Central memory CD8-positive, alpha-beta T cell (primary cell): ENCODE data around the gene WHRN.

Experiments
- ATAC-seq: fragments of 150-1000 bp; cut with Tn5 transposase; replicated peaks from 2 replicates; pipeline ENCODE4 v1.10.0; 2022; ENCODE audit warnings: mild to moderate bottlenecking, moderate FRiP score, moderate number of reproducible peaks; ENCODE audit not compliant: poor library complexity, severe bottlenecking; ENCODE audit errors: extremely low read depth
- DNase-seq, 2 donors: peaks; one replicate each; pipeline ENCODE4 v3.0.0; 2021; ENCODE audit warnings: low spot score in 2 of 2
- H3K27ac Mint-ChIP-seq: one replicate; pipeline ENCODE4 v1.8.0; 2022; ENCODE audit warnings: low read depth, mild to moderate bottlenecking, moderate library complexity, mixed read lengths
- H3K27me3 Mint-ChIP-seq: one replicate; pipeline ENCODE4 v1.8.0; 2022; ENCODE audit warnings: mixed read lengths
- H3K36me3 Mint-ChIP-seq: one replicate; pipeline ENCODE4 v1.8.0; 2022; ENCODE audit warnings: mild to moderate bottlenecking, moderate library complexity, mixed read lengths; ENCODE audit not compliant: insufficient read depth
- H3K4me1 Mint-ChIP-seq: one replicate; pipeline ENCODE4 v1.8.0; 2022; ENCODE audit warnings: mixed read lengths
- H3K4me3 Mint-ChIP-seq: one replicate; pipeline ENCODE4 v1.8.0; 2022; ENCODE audit warnings: mild to moderate bottlenecking, moderate library complexity, mixed read lengths
- H3K9me3 Mint-ChIP-seq: one replicate; pipeline ENCODE4 v1.8.0; 2022; ENCODE audit warnings: mixed read lengths

The WHRN gene

DNA sequence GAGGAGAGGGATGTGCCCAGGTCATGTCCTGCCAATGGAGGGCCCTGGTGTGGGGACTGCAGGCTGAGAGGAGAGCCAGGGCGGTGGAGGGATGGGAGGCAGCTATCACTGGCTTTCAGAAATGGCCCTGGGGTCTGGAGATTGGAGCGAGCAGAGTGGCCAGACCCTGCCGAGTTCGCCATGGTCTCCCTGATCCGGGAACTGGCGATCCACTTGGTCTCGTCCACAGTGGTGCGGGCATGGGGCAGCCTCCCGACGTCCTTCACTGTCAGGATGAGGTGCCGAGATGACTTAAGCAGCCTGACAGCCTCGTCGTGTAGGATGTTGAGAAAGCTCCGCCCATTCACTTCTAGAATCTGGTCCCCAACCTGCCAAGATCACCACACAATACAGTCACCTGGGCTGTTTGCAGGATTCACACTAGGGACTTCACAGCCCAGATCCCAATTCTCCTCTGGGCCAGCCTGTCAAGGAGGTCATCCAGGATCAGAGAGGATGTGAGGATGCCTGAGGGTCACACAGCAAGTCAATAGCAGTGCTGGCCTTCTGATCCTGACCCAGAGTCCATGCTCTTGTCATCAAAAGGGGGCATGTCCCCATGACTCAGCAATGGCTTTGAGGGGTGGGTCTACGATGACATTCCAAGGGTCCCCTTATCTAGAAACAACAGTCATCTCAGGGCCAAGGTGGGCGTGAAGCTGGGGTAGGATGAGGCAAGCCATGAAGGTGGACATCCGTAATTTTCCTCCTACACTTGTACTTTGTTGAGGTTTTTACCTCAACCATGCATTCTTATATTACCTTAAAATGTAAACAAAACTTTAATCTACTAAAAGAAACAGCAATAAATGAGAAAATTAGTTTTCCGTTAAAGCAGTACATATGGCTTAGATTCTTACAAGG is 79.0 kb downstream of the WHRN start:
- Mint-ChIP-seq H3K4me3 (no peak overlapping the region), H3K36me3 (peaks cover 7% of the 10 kb centered on the region), H3K9me3 (no peaks in the 10 kb centered on the region), H3K4me1 (no peaks in the 10 kb centered on the region), H3K27ac (no peak overlapping the region), H3K27me3 (no peaks in the 10 kb centered on the region)
- ATAC-seq (no peak), DNase-seq (no peak)

DNA sequence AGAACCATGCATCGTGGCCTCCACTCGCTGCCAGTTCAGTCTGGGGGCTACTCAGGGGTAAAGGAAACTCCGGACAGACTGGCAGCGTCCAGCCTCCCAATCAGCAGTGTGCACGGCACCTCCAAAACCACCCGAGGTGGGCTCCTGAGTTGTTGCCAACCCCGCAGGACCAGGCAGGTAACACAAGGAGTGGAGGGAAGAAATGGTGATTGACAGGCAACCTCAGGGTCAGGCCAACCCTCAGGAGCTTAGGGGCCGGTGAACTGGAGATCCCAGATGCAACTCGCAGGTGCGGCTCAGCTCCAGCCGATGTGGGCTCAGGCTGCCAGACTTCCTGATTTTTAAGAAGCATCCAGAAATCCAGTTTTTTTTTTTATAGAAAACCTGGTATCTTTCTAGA is 80.1 kb downstream of the WHRN start:
- Mint-ChIP-seq H3K27me3 (no peaks in the 10 kb centered on the region), H3K27ac (no peak overlapping the region), H3K36me3 (peaks cover 7% of the 10 kb centered on the region), H3K9me3 (no peaks in the 10 kb centered on the region), H3K4me1 (no peaks in the 10 kb centered on the region), H3K4me3 (no peak overlapping the region)
- no peak for DNase-seq
- no peak for ATAC-seq

- Mint-ChIP-seq H3K4me1 (no peaks in the 10 kb centered on the region), H3K27me3 (no peaks in the 10 kb centered on the region), H3K27ac (no peak overlapping the region), H3K4me3 (no peak overlapping the region), H3K36me3 (peaks cover 7% of the 10 kb centered on the region), H3K9me3 (no peaks in the 10 kb centered on the region)
- DNase-seq (no peak), ATAC-seq (no peak)
Measured at GRCh38 chr9:114424126-114424525, 81.1 kb downstream of the WHRN start.

DNA sequence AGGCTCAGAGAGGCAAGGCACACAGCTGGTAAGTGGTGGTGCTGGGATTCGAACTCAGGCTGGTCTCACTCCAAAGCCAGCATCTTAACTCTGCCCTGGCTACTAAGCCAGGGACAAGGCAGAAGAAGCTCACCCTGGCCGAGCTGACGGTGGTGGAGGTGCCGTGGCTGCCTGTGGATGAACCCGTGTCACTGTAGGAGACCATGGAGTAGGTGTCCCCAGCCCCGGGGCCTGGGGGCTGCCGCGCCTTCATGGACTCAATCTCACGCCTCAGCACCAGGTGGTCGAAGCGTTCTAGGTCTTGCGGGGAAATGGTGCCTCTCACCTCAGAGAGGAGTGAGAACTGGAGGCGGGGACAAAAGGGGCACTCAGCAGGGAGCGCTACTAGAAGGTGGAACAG is 82.1 kb downstream of the WHRN start:
- Mint-ChIP-seq H3K36me3 (peaks cover 7% of the 10 kb centered on the region), H3K4me1 (peaks cover 6% of the 10 kb centered on the region), H3K4me3 (no peak overlapping the region), H3K9me3 (no peaks in the 10 kb centered on the region), H3K27me3 (no peaks in the 10 kb centered on the region), H3K27ac (no peak overlapping the region)
- DNase-seq, result no peak
- ATAC-seq, result no peak

- H3K27me3 Mint-ChIP-seq, result no peaks in the 10 kb centered on the region
- no peaks in the 10 kb centered on the region for H3K9me3 Mint-ChIP-seq
- peaks cover 13% of the 10 kb centered on the region for H3K4me1 Mint-ChIP-seq
- DNase-seq (no peak), ATAC-seq (no peak)
- H3K27ac Mint-ChIP-seq, result no peak overlapping the region
- peaks cover 7% of the 10 kb centered on the region for H3K36me3 Mint-ChIP-seq
- H3K4me3 Mint-ChIP-seq, result no peak overlapping the region
Measured at GRCh38 chr9:114421147-114421546, 84.1 kb downstream of the WHRN start.

DNA sequence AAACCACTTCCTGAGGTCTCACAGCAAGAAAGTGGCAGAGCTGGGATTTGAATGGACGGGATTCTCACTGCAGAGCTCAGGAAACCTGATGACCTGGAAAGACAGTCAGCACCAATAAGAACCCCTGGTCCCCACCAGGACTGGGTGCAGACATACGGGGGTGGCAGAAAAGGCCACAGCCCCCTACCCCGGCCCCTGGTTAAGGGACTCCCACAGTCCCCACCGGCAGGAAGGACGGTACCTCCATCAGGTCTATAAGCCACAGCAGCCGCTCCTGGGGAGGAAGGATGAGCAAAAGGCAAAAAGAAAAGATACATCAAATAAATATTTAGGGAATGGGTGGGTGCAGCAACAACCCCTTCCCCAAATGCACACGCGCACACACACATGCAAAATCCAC is 85.5 kb downstream of the WHRN start:
- Mint-ChIP-seq H3K4me1 (peaks cover 13% of the 10 kb centered on the region), H3K4me3 (no peak overlapping the region), H3K36me3 (peaks cover 4% of the 10 kb centered on the region), H3K9me3 (no peaks in the 10 kb centered on the region), H3K27me3 (no peaks in the 10 kb centered on the region), H3K27ac (no peak overlapping the region)
- ATAC-seq, result no peak
- no peak for DNase-seq

DNA sequence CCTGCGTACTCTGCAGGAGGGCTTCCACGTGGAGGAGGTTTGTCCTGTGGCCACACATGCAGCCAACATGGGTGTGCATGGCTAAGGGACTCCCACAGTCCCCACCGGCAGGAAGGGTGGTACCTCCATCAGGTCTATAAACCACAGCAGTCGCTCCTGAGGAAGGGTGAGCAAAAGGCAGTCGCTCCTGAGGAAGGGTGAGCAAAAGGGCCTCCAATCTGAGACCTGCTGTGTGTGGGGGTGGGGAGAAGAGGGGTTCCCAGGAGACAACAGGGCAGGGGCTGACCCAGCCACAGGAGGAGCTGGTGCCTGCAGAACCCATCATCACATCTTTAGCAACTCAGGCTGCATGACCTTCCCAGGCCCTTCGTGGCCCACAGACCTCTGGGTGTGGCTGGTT is 87.2 kb downstream of the WHRN start:
- H3K27me3 Mint-ChIP-seq, result no peaks in the 10 kb centered on the region
- DNase-seq (no peak), ATAC-seq (no peak)
- H3K4me1 Mint-ChIP-seq, result peaks cover 13% of the 10 kb centered on the region
- no peaks in the 10 kb centered on the region for H3K9me3 Mint-ChIP-seq
- H3K36me3 Mint-ChIP-seq, result peaks cover 2% of the 10 kb centered on the region
- no peak overlapping the region for H3K4me3 Mint-ChIP-seq
- H3K27ac Mint-ChIP-seq, result no peak overlapping the region

- Mint-ChIP-seq H3K9me3 (no peaks in the 10 kb centered on the region), H3K4me1 (peaks cover 13% of the 10 kb centered on the region), H3K27me3 (no peaks in the 10 kb centered on the region), H3K4me3 (no peak overlapping the region), H3K27ac (no peak overlapping the region), H3K36me3 (no peaks in the 10 kb centered on the region)
- ATAC-seq (no peak), DNase-seq (no peak)
Measured at GRCh38 chr9:114417511-114417910, 87.8 kb downstream of the WHRN start.

DNA sequence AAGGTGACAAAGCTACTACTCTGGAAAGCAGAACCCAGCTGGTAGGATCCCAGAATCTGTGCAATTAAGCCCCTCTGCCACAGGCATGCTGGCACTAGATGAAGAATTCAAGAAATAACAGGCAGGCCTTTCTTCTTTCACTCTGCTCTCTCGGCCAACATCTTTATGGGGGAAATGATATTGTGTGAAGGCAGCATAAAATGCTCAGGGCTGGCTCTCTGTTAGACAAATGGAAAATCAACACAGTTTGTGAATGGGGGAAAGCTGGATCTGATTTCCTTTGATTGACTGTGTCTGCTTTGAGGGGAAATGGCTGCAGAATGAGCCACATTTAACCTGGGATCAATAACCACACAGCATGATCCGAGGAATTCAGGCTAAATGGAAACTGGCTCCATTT is 88.4 kb downstream of the WHRN start:
- Mint-ChIP-seq H3K4me1 (peaks cover 13% of the 10 kb centered on the region), H3K9me3 (no peaks in the 10 kb centered on the region), H3K27ac (peak overlapping the region; percentile 8), H3K4me3 (no peak overlapping the region), H3K36me3 (no peaks in the 10 kb centered on the region), H3K27me3 (no peaks in the 10 kb centered on the region)
- ATAC-seq (no peak), DNase-seq (no peak)

- ATAC-seq, result no peak
- H3K27ac Mint-ChIP-seq, result peak overlapping the region; percentile 8
- H3K4me1 Mint-ChIP-seq, result peaks cover 13% of the 10 kb centered on the region
- H3K36me3 Mint-ChIP-seq, result no peaks in the 10 kb centered on the region
- H3K9me3 Mint-ChIP-seq, result no peaks in the 10 kb centered on the region
- no peak for DNase-seq
- no peaks in the 10 kb centered on the region for H3K27me3 Mint-ChIP-seq
- H3K4me3 Mint-ChIP-seq, result no peak overlapping the region
Measured at GRCh38 chr9:114416290-114416689, 89.0 kb downstream of the WHRN start.

DNA sequence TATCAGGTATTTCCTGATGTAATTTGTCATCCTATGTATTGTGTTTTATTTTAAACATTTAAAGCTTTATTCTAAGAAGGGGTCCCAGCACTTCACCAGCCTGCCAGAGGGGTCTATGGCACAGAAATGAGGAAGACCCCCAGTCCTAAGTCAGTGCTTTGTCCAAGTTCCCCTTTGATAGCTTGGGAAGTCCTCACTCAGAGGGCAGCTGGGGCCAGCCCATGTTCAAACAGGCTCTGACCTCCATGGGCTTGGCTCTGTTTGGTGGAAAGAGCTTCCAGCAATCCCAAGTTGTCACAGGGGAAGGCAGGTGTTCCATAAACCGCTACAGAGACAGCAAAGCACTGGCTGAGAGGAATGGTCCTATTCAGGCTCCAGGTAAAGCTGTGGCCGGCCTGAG is 90.9 kb downstream of the WHRN start:
- H3K36me3 Mint-ChIP-seq, result no peaks in the 10 kb centered on the region
- no peak overlapping the region for H3K4me3 Mint-ChIP-seq
- peaks cover 13% of the 10 kb centered on the region for H3K4me1 Mint-ChIP-seq
- no peak for ATAC-seq
- H3K9me3 Mint-ChIP-seq, result no peaks in the 10 kb centered on the region
- H3K27ac Mint-ChIP-seq, result no peak overlapping the region
- H3K27me3 Mint-ChIP-seq, result no peaks in the 10 kb centered on the region
- no peak for DNase-seq

- Mint-ChIP-seq H3K27me3 (no peaks in the 10 kb centered on the region), H3K4me1 (peaks cover 12% of the 10 kb centered on the region)
- DNase-seq, result no peak
Measured at GRCh38 chr9:114413861-114414301, 91.4 kb downstream of the WHRN start.

DNA sequence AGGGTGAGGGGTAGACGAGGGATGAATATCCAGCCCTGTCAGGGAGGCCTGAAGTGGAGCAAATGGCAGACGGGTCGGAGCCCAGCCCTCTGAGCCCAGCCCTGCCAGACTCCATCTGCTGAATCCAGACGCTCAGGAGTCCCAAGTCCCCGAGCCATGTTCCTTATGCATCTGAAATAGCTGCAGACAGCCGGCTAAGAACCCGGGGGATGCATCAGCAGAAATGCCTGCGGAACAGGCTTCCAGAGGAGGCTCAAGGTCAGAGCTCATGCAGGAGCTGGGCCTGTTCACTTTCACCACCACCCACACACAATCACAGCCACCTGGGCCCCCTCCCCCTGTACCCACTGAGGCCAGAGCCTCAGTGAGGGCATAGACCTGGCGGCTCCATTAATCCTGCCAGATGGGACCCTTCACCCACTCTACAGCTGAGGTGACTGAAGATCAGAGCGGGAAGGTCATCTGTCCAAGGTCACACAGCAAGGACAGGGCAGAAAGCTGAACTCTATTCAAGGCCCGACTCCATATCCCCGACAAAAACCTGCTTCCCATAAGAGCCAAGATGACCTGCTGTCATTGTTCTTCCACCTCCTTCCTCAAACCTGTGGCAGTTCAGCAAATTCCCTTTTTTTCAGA is 93.1 kb downstream of the WHRN start:
- no peaks in the 10 kb centered on the region for H3K27me3 Mint-ChIP-seq
- no peak overlapping the region for H3K4me3 Mint-ChIP-seq
- H3K27ac Mint-ChIP-seq, result no peak overlapping the region
- no peak for ATAC-seq
- H3K9me3 Mint-ChIP-seq, result no peaks in the 10 kb centered on the region
- peaks cover 2% of the 10 kb centered on the region for H3K36me3 Mint-ChIP-seq
- H3K4me1 Mint-ChIP-seq, result no peaks in the 10 kb centered on the region
- DNase-seq, result no peak

More at GRCh38 chr9:114413861-114414301, 91.4 kb downstream of the WHRN start:
- no peaks in the 10 kb centered on the region for H3K36me3 Mint-ChIP-seq
- ATAC-seq, result no peak
- no peak overlapping the region for H3K27ac Mint-ChIP-seq
- H3K4me3 Mint-ChIP-seq, result no peak overlapping the region
- H3K9me3 Mint-ChIP-seq, result no peaks in the 10 kb centered on the region
